Omental fat pad (tissue), 4 donors: ENCODE data around the gene TMEM214. TPM values are rescaled to one million over a fixed set of nuclear protein-coding genes. Genes with fewer than 3 reads are reported as not detected.

Experiments
- ATAC-seq: fragments of 150-250 bp; one replicate; pipeline ENCODE4 v1.9.1; 2016; ENCODE audit warnings: mild to moderate bottlenecking, moderate library complexity; ENCODE audit not compliant: low FRiP score
- DNase-seq: peaks from one replicate; pipeline ENCODE4 v3.0.0-alpha.2; 2019; ENCODE audit warnings: low spot score
- CTCF ChIP-seq, 3 donors: fragments of 450-650 bp; IDR thresholded peaks; one replicate each; pipeline ENCODE4 v1.5.1; 2016 to 2017; ENCODE audit warnings: antibody characterized with exemption in 3 of 3, mild to moderate bottlenecking in 3 of 3, moderate library complexity in 2 of 3
- total RNA-seq, 4 donors: library from RNA; depleted of rRNA; stranded (reverse); fragments of >200 nt; gene quantifications; one replicate each; pipeline ENCODE4 v1.1.0, GENCODE V29; 2016

The TMEM214 gene
- total RNA-seq, 4 donors from 2014 or later = 52.4 to 76.0 (median 64.7) TPM

DNA sequence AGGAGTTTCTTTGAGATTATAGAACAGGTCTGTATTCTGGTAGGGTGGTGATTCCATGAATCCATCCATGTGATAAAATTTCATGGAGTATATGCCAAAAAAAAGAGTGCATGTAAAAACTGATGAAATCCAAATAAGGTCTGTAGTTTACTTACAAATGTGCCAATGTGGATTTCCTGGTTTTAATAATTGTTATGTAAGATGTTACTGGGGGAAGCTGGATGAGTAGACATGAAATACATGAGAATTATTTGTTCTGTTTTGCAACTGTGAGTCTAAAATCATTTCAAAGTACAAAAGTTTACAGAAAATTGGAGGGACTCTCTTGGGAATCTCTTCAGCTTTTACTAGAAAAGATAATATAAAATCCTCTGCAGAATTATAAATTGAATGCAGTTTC, 23.7 kb upstream of the TMEM214 start:
- ATAC-seq = no peak
- TF ChIP-seq CTCF (IDR thresholded peaks at IDR 0.05) = no peak
- DNase-seq = no peak

DNA sequence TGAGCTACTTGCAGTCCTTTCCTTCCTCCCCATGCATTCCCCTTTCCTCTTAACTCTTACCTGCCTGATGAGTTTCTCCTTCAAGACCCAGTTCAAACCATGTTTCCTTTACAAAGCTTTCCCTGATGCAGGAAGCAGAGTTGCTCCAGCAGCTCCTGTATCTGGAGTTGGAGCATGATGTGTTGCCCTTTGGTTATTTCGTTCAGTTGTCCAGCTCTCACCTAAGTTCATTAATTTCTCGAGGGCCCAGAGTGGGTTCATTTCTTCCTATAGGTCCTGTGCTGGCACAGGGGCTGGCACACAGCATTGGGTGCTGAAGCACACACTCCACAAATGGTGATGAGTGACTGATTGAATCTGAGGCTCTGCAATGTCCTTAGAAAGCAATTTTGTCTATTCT, 23.0 kb upstream of the TMEM214 start:
- no peak for ATAC-seq
- no peak for DNase-seq
- no peak for TF ChIP-seq CTCF (IDR thresholded peaks at IDR 0.05)

GRCh38 chr2:27010139-27010538, 22.6 kb upstream of the TMEM214 start:
- TF ChIP-seq CTCF (IDR thresholded peaks at IDR 0.05) = no peak
- no peak for DNase-seq
- no peak for ATAC-seq

- no peak for TF ChIP-seq CTCF (IDR thresholded peaks at IDR 0.05)
- DNase-seq = no peak
- no peak for ATAC-seq
Measured at GRCh38 chr2:27013738-27014137, 19.0 kb upstream of the TMEM214 start.

GRCh38 chr2:27014771-27015433, 17.9 kb upstream of the TMEM214 start:
- TF ChIP-seq CTCF (IDR thresholded peaks at IDR 0.05) = no peak
- no peak for ATAC-seq
- DNase-seq = no peak

- DNase-seq (peak; percentile 40), ATAC-seq (no peak)
- peak in 1 of 3 donors; percentile 48 for TF ChIP-seq CTCF (IDR thresholded peaks at IDR 0.05)
Measured at GRCh38 chr2:27016801-27017325, 15.9 kb upstream of the TMEM214 start.

GRCh38 chr2:27018142-27018541, 14.6 kb upstream of the TMEM214 start:
- DNase-seq = no peak
- ATAC-seq = no peak
- TF ChIP-seq CTCF (IDR thresholded peaks at IDR 0.05) = no peak
